Erythroblast (primary cell): ENCODE data around the gene BST2.

Source experiments
- GATA1 ChIP-seq: IDR thresholded peaks from 2 replicates; pipeline ENCODE4 v1.6.1; 2011; ENCODE audit warnings: low read depth, mild to moderate bottlenecking, control low read depth, low read length, moderate library complexity
- POLR2A ChIP-seq: IDR thresholded peaks from 2 replicates; pipeline ENCODE4 v1.6.1; 2011; ENCODE audit warnings: mild to moderate bottlenecking, low read length

GRCh38 chr19:17378271-17378670, 27.2 kb downstream of the BST2 start:
- TF ChIP-seq POLR2A (no peak), GATA1 (no peak)
